HG03064 (cell line): Measurements from ENCODE around the gene OR9Q1.
"Not testable (repeated sequence)": the region's sequence is repeated elsewhere in the genome, so short reads cannot be mapped to it uniquely, and the experiment has no call there.

Experiments
- ATAC-seq: cut with Tn5 transposase; IDR thresholded peaks from one replicate; pipeline ENCODE4 v1.9.1; 2021; ENCODE audit warnings: low read depth; ENCODE audit not compliant: unreplicated experiment

Gene OR9Q1

GRCh38 chr11:58023435-58023931 is at the start of gene OR9Q1:
Gene OR9Q1, plus strand, starts transcription at chr11:58023881. Its CDS starts 155,564 bp downstream, at chr11:58179445.
- ATAC-seq, result no peak

GRCh38 chr11:57974132-57974531 is 49.5 kb upstream of the OR9Q1 start:
- ATAC-seq, result no peak

- ATAC-seq, result no peak
These were observed 48.7 kb upstream of the OR9Q1 start for GRCh38 chr11:57974848-57975601.

- no peak for ATAC-seq
These were observed 46.0 kb upstream of the OR9Q1 start for GRCh38 chr11:57977709-57978108.

GRCh38 chr11:57978686-57979531 is 44.8 kb upstream of the OR9Q1 start:
- ATAC-seq, result no peak

GRCh38 chr11:57979532-57980079 is 44.1 kb upstream of the OR9Q1 start:
- ATAC-seq, result no peak

- ATAC-seq, result no peak
These were observed 43.5 kb upstream of the OR9Q1 start for GRCh38 chr11:57980201-57980600.

GRCh38 chr11:57981536-57981935 is 42.1 kb upstream of the OR9Q1 start:
- no peak for ATAC-seq

- ATAC-seq, result no peak
These were observed 40.9 kb upstream of the OR9Q1 start for GRCh38 chr11:57982776-57983175.

- no peak for ATAC-seq
These were observed 40.5 kb upstream of the OR9Q1 start for GRCh38 chr11:57983191-57983590.

- ATAC-seq, result not testable (repeated sequence)
These were observed 24.2 kb upstream of the OR9Q1 start for GRCh38 chr11:57999523-57999922.

GRCh38 chr11:58000021-58000420 is 23.7 kb upstream of the OR9Q1 start:
- not testable (repeated sequence) for ATAC-seq

- no peak for ATAC-seq
These were observed 23.0 kb upstream of the OR9Q1 start for GRCh38 chr11:58000699-58001098.

GRCh38 chr11:58003036-58003435 is 20.6 kb upstream of the OR9Q1 start:
- ATAC-seq, result no peak

- ATAC-seq, result no peak
These were observed 20.1 kb upstream of the OR9Q1 start for GRCh38 chr11:58003591-58003990.

GRCh38 chr11:58004664-58005063 is 19.0 kb upstream of the OR9Q1 start:
- ATAC-seq, result no peak

GRCh38 chr11:58006940-58007339 is 16.7 kb upstream of the OR9Q1 start:
- no peak for ATAC-seq

- ATAC-seq, result no peak
These were observed 11.9 kb upstream of the OR9Q1 start for GRCh38 chr11:58011771-58012170.

- no peak for ATAC-seq
These were observed 965 bp downstream of the OR9Q1 start for GRCh38 chr11:58024601-58025091.

GRCh38 chr11:58027341-58027740 is 3.7 kb downstream of the OR9Q1 start:
- no peak for ATAC-seq
